Right cardiac atrium (tissue), 5 donors: ENCODE data around the gene TMEM61. TPM values are rescaled to one million over a fixed set of nuclear protein-coding genes. Genes with fewer than 3 reads are reported as not detected.

ENCODE experiments used
- ATAC-seq, 2 donors: fragments of 200-7000 bp; cut with Tn5 transposase; one replicate each; pipeline versions ENCODE4 v1.8.0 to v1.9.1; 2020; ENCODE audit warnings: moderate library complexity in 2 of 2, mild to moderate bottlenecking in 1 of 2
- DNase-seq, 3 donors: peaks; one replicate each; pipeline ENCODE4 v3.0.0-alpha.2; 2020
- H3K27ac ChIP-seq: one replicate; pipeline ENCODE4 v1.5.1; 2013; ENCODE audit warnings: mild to moderate bottlenecking, low read length, control low read depth, moderate library complexity
- H3K27me3 ChIP-seq: one replicate; pipeline ENCODE4 v1.6.1; 2013; ENCODE audit not compliant: control insufficient read depth, insufficient read depth
- H3K4me1 ChIP-seq: one replicate; pipeline ENCODE4 v1.6.1; 2013; ENCODE audit warnings: low read length; ENCODE audit not compliant: control insufficient read depth, insufficient read depth
- H3K4me3 ChIP-seq: one replicate; pipeline ENCODE4 v1.5.1; 2013; ENCODE audit warnings: low read length, control low read depth
- H3K9me3 ChIP-seq: one replicate; pipeline ENCODE4 v1.6.1; 2013; ENCODE audit warnings: low read length; ENCODE audit not compliant: control insufficient read depth
- WGBS: extraction: QIAGEN DNeasy Blood & Tissue Kit; methylation state at CpG from one replicate; pipeline ENCODE4 v1.1.7; 2013; 5-methylcytosine and 5-hydroxymethylcytosine counted together
- intact Hi-C, 4 donors: fragments of 100-400 bp; cut with DNase I; formaldehyde crosslinking; loops; one replicate each; pipeline versions ENCODE4 v1.11.0 to v1.14.0; 2022 to 2023
- polyA plus RNA-seq: library from polyadenylated mRNA; stranded (reverse); fragments of 200-250 nt; gene quantifications from one replicate; pipeline ENCODE4 v1.2.3, GENCODE V29; 2013
- total RNA-seq, 4 donors: library from RNA; stranded (reverse); fragmentation: NEBNext Ultra II Directional; extraction: Animal tissue kit (Norgen Biotek cat#: 25700); gene quantifications; one replicate each; pipeline ENCODE4 v1.2.1, GENCODE V29; 2021
- donor health status: healthy with polysubstance abuse.
- donor health status: DM: no; HTN: yes; CAD: no.
- donor health status: DM: no; HTN: no; CAD: no.
- donor health status: DM: no; HTN: yes; CAD: no; lungs with severe emphysema.
- donor health status: DM: yes; HTN: yes; CAD: no.

Gene TMEM61
- total and polyA plus RNA-seq, 5 donors: 0.09 TPM; not detected in 4

- Histone ChIP-seq H3K27ac (no peak overlapping the region), H3K27me3 (no peaks in the 10 kb centered on the region), H3K4me1 (no peaks in the 10 kb centered on the region), H3K4me3 (no peak overlapping the region), H3K9me3 (no peaks in the 10 kb centered on the region)
- intact Hi-C loops: no loop called here
- 88% methylated on average over 15 of the region's 15 CpGs for WGBS
- DNase-seq (no peak), ATAC-seq (no peak)
Measured at GRCh38 chr1:54986025-54986424, 5.6 kb downstream of the TMEM61 start.

- intact Hi-C loops: no loop called here
- no peak overlapping the region for H3K4me3 ChIP-seq
- WGBS: 87% methylated on average over 3 of the region's 3 CpGs
- ATAC-seq (no peak), DNase-seq (no peak)
- no peaks in the 10 kb centered on the region for H3K9me3 ChIP-seq
- no peaks in the 10 kb centered on the region for H3K4me1 ChIP-seq
- H3K27me3 ChIP-seq: no peaks in the 10 kb centered on the region
- H3K27ac ChIP-seq: no peak overlapping the region
Measured at GRCh38 chr1:54986533-54986932, 6.1 kb downstream of the TMEM61 start.

DNA sequence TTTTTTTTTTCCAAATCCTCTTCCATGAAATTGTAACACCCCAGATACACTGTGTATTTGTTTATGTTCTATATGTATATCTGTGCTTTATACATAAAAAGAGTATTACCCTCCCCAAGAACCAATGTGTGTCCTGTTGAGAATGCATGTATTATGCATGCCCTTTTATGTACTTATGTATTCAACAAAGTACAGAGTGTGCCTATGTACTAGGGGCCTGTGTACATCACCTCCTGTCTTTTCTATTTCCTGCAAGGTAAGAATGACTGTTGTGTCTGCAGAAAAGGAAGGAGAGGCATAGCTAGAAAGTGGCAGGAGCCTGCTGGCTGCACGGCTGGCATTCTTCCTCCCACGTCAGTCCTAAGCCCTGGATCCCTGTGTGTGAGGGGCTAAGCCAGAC lies 7.0 kb downstream of the TMEM61 start:
- DNase-seq (no peak), ATAC-seq (no peak)
- WGBS: 65% methylated on average over 2 of the region's 2 CpGs
- Histone ChIP-seq H3K4me3 (no peak overlapping the region), H3K4me1 (no peaks in the 10 kb centered on the region), H3K27ac (no peak overlapping the region), H3K9me3 (no peaks in the 10 kb centered on the region), H3K27me3 (no peaks in the 10 kb centered on the region)
- intact Hi-C loops: no loop called here

DNA sequence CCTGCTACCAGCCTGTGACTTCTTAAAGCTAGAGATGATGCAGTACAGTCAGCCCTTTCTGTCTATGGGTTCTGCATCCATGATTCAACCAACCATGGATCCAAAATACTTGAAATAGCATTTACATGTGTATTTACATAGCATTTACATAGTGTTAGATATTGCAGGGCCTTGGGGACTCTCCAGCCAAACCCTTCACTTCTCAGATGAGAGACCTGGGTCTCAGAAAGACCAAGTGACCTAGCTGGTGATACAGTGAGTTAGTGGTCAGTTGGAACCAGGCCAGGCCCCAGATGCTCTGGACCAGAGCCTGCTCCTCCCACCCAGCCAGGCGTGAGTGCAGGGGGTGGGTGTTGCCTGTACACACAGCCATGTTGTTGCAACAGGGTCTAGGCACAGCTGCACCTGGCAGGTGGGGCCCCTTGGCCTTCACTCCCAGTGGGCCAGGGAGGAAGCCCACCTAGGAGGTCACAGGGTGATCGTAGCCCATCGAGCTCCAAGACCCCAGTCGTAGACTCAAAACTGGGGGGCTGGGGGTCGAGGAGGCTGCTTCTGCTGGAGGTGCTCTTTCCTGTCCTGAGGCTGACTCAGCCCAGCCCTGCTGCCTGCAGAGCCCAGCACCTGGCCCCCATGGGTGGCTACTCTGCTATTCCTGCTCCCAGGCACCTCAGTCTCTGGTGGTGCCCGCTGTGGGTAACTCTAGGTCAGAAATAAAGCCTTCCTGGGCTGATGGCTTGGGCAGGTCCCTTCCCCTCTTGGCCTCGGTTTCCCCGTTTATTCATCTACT lies 7.7 kb downstream of the TMEM61 start:
- Histone ChIP-seq H3K27me3 (no peaks in the 10 kb centered on the region), H3K4me1 (no peaks in the 10 kb centered on the region), H3K9me3 (no peaks in the 10 kb centered on the region), H3K4me3 (no peak overlapping the region), H3K27ac (no peak overlapping the region)
- intact Hi-C loops: no loop called here
- DNase-seq: no peak
- no peak for ATAC-seq
- WGBS: 80% methylated on average over 8 of the region's 8 CpGs

DNA sequence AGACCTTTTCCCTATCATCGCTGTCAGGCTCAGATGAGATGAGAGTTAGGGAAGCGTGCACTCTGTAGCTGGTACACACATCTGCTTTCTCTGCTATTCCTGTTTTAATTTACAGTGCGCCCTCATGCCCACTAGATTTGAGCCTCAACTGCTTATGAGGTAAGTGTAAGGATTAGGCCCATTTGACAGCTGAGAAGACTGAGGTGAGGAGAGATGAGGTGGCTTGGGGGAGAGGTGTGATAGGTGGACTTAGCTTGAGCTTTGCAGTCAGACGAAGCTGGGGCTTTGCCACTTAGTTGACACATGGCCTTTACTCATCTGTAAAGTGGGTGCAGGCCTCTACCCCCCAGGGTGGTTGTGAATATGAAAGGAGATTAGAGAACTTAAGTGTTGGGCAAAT lies 8.5 kb downstream of the TMEM61 start:
- no peak for ATAC-seq
- WGBS: 93% methylated on average over 4 of the region's 4 CpGs
- no peak overlapping the region for H3K27ac ChIP-seq
- H3K9me3 ChIP-seq: no peaks in the 10 kb centered on the region
- H3K4me1 ChIP-seq: no peaks in the 10 kb centered on the region
- no peak for DNase-seq
- H3K27me3 ChIP-seq: no peaks in the 10 kb centered on the region
- H3K4me3 ChIP-seq: no peak overlapping the region
- intact Hi-C loops: no loop called here

- H3K27me3 ChIP-seq: no peaks in the 10 kb centered on the region
- 86% methylated on average over 8 of the region's 8 CpGs for WGBS
- peak in 1 of 2 donors; percentile 10 for ATAC-seq
- no peak for DNase-seq
- no peak overlapping the region for H3K27ac ChIP-seq
- intact Hi-C loops: no loop called here
- H3K9me3 ChIP-seq: no peaks in the 10 kb centered on the region
- no peaks in the 10 kb centered on the region for H3K4me1 ChIP-seq
- H3K4me3 ChIP-seq: no peak overlapping the region
Measured at GRCh38 chr1:54989473-54989872, 9.0 kb downstream of the TMEM61 start.

DNA sequence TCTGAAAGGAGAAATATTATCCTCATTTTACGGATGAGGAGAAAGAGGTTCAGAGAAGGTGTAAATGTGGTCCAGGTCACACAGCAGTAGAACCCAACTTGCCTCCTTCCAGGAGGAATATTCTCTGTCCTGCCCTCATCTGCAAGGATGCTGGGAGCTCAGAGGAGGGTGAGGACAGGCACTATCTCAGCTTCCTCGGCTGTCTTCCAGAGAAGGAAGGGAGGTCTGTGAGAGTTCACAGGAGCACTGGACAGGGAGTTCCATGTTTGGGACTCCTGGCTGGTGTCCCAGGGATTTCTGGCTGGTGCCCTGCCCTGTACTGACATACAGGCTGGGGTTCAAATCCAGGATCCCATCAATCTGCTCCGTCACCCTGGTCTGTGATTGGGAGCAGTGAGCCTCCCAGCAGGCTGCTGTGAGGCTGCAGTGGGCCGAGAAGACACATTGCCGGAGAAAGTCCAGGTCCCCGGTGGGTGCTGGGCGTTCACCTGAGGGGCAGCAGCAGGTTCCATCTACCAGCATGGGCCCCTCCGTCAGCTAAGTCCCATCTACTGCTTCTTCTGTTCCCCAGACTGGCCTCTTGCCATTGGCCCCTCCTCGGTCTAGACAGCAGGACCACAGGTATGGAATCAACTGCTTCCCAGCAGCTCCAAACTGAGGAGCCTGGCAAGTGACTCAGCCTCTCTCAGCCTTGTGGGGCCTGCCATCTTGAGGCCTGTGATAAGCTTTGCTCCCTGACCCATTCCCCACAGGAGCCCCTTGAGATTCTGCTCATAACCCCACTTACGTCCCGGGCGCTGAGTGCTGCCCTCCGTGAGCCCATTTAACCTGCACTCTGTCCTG lies 9.8 kb downstream of the TMEM61 start:
- Histone ChIP-seq H3K9me3 (no peaks in the 10 kb centered on the region), H3K4me1 (no peaks in the 10 kb centered on the region), H3K4me3 (no peak overlapping the region), H3K27ac (no peak overlapping the region), H3K27me3 (no peaks in the 10 kb centered on the region)
- WGBS: 61% methylated on average over 13 of the region's 13 CpGs
- intact Hi-C loops: no loop called here
- DNase-seq (peak; percentile 43 to 79 (median 72)), ATAC-seq (peak; percentile 60 to 72)

- H3K27me3 ChIP-seq: no peaks in the 10 kb centered on the region
- DNase-seq: no peak
- WGBS: 76% methylated on average over 4 of the region's 4 CpGs
- intact Hi-C loops: no loop called here
- H3K4me1 ChIP-seq: no peaks in the 10 kb centered on the region
- ATAC-seq: no peak
- no peak overlapping the region for H3K27ac ChIP-seq
- H3K4me3 ChIP-seq: no peak overlapping the region
- no peaks in the 10 kb centered on the region for H3K9me3 ChIP-seq
Measured at GRCh38 chr1:54990916-54991315, 10.5 kb downstream of the TMEM61 start.

DNA sequence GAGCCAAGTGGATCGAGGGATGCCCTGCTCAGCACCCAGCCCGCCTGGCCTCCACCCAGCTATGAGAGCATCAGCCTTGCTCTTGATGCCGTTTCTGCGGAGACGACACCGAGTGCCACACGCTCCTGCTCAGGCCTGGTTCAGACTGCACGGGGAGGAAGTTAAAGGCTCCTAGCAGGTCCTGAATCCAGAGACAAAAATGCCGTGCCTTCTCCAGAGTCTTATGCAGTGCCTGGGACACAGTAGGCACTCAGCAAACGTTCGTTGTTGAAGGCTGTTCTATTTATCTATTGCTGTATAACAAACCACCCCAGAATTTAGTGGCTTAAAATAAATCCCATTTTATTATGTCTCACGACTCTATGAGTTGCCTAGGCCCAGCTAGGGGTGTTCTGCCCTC lies 11.5 kb downstream of the TMEM61 start:
- DNase-seq: no peak
- Histone ChIP-seq H3K27me3 (no peaks in the 10 kb centered on the region), H3K27ac (no peak overlapping the region), H3K4me3 (no peak overlapping the region), H3K9me3 (no peaks in the 10 kb centered on the region), H3K4me1 (no peaks in the 10 kb centered on the region)
- intact Hi-C loops: no loop called here
- 69% methylated on average over 12 of the region's 12 CpGs for WGBS
- no peak for ATAC-seq

DNA sequence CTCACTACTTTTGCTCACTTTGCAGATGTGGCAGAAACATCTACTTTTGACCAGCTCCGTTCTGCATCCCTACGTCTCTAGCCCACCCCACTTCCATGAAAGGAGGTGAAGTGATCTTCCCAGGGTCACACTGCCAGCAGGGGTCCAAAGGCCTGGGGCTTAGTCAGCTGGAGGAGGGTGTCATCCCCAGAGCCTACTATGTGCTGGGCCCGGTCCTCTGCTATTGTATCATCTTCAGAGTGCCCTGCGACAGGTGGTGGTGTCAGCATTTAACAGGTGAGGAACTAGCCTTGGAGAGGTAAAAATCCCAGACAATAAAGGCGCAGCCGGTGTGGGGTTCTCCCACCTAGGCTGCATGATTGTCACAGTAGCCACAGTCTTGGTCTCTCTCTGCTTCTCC lies 12.7 kb downstream of the TMEM61 start:
- Histone ChIP-seq H3K9me3 (no peaks in the 10 kb centered on the region), H3K4me1 (no peaks in the 10 kb centered on the region), H3K27ac (no peak overlapping the region), H3K4me3 (no peak overlapping the region), H3K27me3 (no peaks in the 10 kb centered on the region)
- intact Hi-C loops: no loop called here
- no peak for DNase-seq
- ATAC-seq: no peak
- 88% methylated on average over 6 of the region's 6 CpGs for WGBS

DNA sequence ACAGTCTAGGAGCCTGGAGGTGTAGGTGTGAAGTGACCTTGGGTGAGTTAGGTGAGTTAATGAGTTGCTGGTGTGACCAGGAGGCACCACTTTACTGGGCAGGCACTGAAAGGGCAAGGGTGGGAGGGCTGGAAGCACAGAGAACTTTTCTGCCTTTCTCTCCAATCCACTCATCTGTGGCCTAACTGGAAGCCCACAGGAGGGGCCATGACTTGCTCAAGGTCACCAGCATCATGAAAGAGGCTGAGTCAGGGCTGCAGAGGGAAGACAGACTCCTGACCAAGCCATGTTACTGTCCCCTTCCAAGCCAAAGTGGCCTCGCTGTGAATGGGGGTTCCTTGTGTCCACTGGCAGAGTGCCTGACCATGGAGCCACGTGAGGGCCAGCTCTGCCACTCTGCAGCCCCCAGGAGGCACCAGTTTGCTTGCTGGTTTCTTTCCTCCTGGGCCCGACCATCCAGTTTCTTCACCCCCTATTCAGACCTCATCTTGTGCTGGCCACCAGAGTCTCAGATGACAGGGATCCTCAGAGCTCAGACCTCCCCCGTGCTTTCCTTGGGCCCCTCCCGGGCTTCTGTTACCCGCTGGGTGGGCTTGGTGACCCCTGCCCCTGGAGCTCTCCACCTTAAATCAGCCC lies 14.0 kb downstream of the TMEM61 start:
- H3K4me3 ChIP-seq: no peak overlapping the region
- H3K27ac ChIP-seq: no peak overlapping the region
- H3K27me3 ChIP-seq: no peaks in the 10 kb centered on the region
- ATAC-seq: no peak
- 67% methylated on average over 6 of the region's 6 CpGs for WGBS
- peak in 1 of 3 donors; percentile 3 for DNase-seq
- no peaks in the 10 kb centered on the region for H3K9me3 ChIP-seq
- intact Hi-C loops: no loop called here
- H3K4me1 ChIP-seq: no peaks in the 10 kb centered on the region
